Activated T-cell treated with anti-CD3 and anti-CD28 coated beads, Interleukin-2, amount 50 U/mL, for 24 hours (primary cell): Measurements from ENCODE around the gene RAD9A.

Experiments
- DNase-seq: peaks from one replicate; pipeline ENCODE4 v3.0.0-alpha.2; 2020
- H3K27ac Mint-ChIP-seq: 2 replicates; pipeline ENCODE4 v1.8.0; 2020; ENCODE audit warnings: mild to moderate bottlenecking, mixed read lengths
- H3K27me3 Mint-ChIP-seq: 2 replicates; pipeline ENCODE4 v1.8.0; 2020; ENCODE audit warnings: mixed read lengths
- H3K36me3 Mint-ChIP-seq: 2 replicates; pipeline ENCODE4 v1.8.0; 2020; ENCODE audit warnings: low read depth, mixed read lengths
- H3K4me1 Mint-ChIP-seq: 2 replicates; pipeline ENCODE4 v1.8.0; 2020; ENCODE audit warnings: low read depth, mixed read lengths
- H3K4me3 Mint-ChIP-seq: 2 replicates; pipeline ENCODE4 v1.8.0; 2020; ENCODE audit warnings: mild to moderate bottlenecking, moderate library complexity, mixed read lengths
- H3K9me3 Mint-ChIP-seq: 2 replicates; pipeline ENCODE4 v1.8.0; 2020; ENCODE audit warnings: mixed read lengths

RAD9A gene

DNA sequence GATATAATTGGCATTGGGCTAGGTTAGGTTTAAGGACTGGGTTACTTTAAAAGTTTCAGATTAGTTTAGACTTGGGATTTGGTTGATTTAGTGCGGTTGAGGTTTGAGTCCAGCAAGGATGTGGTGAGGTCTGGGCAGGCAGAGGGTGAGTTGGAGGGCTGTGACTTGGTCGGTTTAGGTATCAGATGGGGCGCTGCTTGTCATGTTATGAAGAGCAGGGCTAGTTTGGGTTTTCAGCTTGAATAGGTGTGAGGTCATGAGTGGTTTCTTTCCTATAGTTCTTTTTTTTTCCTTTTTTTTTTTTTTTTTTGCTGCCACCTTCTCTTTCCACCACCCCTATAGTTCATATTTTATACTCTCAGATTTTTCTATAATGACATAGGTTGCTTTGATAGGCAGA is 23.2 kb upstream of the RAD9A start:
- H3K4me3 Mint-ChIP-seq: no peak overlapping the region
- H3K4me1 Mint-ChIP-seq: peaks cover 58% of the 10 kb centered on the region
- H3K27me3 Mint-ChIP-seq: peaks cover 14% of the 10 kb centered on the region
- H3K9me3 Mint-ChIP-seq: no peaks in the 10 kb centered on the region
- no peak for DNase-seq
- no peaks in the 10 kb centered on the region for H3K36me3 Mint-ChIP-seq
- H3K27ac Mint-ChIP-seq: peak overlapping the region; percentile 58

DNA sequence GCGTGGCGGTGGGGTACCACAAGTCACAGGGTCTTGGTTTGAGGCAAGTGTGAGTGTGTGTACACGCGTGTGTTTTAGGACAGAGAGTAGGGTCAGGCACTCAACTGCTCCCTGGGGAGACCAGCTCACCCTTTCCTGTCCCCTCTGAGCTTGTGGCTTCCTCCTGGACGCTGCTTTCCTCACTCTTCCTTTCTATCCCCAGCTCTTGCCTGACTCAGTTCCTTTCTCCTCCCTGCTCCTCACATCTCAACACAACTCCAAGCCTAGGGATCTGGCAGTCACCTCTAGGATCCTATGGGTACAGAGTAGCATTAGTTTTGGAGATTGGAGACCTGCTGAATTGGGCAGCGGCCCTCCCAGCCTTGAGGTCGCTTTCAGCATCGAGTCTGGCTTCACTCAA is 22.5 kb upstream of the RAD9A start:
- Mint-ChIP-seq H3K36me3 (no peaks in the 10 kb centered on the region), H3K4me3 (no peak overlapping the region), H3K27me3 (peaks cover 18% of the 10 kb centered on the region), H3K27ac (peak overlapping the region; percentile 5), H3K4me1 (peaks cover 57% of the 10 kb centered on the region), H3K9me3 (no peaks in the 10 kb centered on the region)
- no peak for DNase-seq

DNA sequence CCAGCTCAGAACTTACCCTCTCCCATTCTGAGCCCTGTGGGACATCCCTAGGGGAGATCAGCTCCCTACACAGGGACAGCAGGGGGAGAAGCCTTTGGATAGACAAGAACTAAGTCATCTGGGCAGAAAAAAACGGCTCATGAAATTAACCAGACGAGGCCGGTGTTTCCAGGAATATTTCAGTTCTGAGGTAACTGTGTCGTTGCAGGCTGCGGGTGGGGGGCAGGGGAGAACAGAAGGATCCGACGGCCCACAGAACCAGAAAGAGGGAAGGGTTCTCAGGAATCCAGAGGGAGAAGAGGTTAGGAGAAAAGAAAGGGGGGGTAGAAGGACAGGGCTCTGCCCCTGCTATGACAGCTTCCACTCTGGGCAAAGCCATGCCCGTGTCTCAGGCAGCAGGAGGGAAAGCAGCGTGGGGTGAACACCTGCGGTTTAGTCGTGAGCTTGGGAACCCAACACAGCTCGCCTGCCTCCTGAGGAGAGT is 21.9 kb upstream of the RAD9A start:
- H3K4me3 Mint-ChIP-seq: no peak overlapping the region
- H3K27me3 Mint-ChIP-seq: peaks cover 24% of the 10 kb centered on the region
- no peak for DNase-seq
- H3K27ac Mint-ChIP-seq: no peak overlapping the region
- no peaks in the 10 kb centered on the region for H3K9me3 Mint-ChIP-seq
- H3K4me1 Mint-ChIP-seq: peaks cover 57% of the 10 kb centered on the region
- no peaks in the 10 kb centered on the region for H3K36me3 Mint-ChIP-seq

DNA sequence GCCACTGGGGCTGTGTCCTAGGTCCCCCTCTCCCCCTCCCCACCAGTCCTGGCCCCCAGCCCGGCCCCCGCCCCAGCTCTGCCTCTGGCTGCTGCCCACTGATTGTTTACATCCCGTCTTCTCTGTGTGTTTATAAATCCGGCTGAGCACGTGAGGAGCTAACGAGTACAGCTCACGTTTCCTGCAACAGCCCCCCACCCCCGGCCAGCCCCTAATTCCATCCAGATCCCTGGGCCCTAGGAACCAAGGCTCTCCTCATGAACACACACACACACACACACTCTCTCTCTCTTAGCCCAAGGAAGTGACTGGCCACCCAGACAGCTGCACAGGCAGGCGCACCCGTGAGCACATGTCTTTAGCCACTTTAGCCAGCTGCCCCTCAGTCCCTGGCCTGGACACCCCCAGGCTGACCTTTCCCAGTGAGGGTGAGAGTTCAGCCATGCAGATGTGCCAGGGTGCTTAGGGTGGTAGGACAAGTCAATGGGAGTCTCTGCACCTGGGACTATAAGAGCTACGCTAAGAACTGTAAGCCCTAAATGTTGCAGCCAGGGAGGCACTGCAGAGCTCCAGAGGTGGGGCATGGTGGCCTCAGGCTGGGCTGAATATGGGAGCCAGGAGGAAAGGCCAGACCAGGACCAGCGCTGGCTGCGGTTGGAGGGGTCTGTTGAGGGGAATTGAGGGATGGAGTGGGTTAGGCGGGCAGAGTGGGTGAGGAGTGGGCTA is 21.3 kb upstream of the RAD9A start:
- H3K27me3 Mint-ChIP-seq: peaks cover 24% of the 10 kb centered on the region
- no peaks in the 10 kb centered on the region for H3K36me3 Mint-ChIP-seq
- H3K9me3 Mint-ChIP-seq: no peaks in the 10 kb centered on the region
- no peak overlapping the region for H3K27ac Mint-ChIP-seq
- H3K4me3 Mint-ChIP-seq: no peak overlapping the region
- DNase-seq: no peak
- peaks cover 55% of the 10 kb centered on the region for H3K4me1 Mint-ChIP-seq

DNA sequence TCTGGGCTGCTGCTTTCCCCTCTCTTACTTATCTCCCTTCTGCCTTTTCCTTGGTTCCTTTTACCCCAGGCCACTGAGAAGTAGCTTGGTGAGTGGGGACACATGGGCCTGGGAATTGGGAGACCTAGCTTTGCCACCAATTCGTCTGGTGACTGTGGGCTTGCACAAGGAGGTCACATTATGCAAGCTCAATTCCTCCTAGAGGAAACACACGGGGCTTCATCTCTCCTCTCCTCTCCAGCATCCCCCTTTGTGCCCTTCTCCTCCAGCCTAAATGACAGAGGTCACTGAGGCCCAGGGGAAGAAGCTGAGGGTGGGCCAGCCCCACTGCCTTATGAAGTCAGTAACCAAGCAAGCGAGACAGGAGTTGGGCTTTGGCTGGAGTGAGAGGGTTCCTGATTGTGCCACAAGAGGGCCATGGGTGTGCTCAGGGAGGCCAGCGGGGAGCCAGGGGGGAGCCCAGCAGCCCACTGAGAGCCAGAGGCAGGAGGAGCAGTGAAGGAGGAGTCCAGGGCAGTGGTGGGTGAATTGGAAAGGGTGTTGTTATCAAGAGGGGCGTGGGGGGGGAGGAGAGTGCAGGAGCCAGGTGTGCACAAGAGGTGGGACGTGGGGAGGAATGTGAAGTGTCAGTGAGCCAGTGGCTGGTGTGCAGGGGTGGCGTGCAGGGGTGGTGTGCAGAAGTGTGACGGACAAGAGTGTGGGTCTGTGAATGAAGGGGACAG is 20.4 kb upstream of the RAD9A start:
- peaks cover 27% of the 10 kb centered on the region for H3K27me3 Mint-ChIP-seq
- no peaks in the 10 kb centered on the region for H3K9me3 Mint-ChIP-seq
- H3K36me3 Mint-ChIP-seq: no peaks in the 10 kb centered on the region
- peaks cover 55% of the 10 kb centered on the region for H3K4me1 Mint-ChIP-seq
- H3K27ac Mint-ChIP-seq: peak overlapping the region; percentile 24
- peak overlapping the region; percentile 66 for H3K4me3 Mint-ChIP-seq
- peak; percentile 50 for DNase-seq

GRCh38 chr11:67371911-67372320 is 19.9 kb upstream of the RAD9A start:
- no peaks in the 10 kb centered on the region for H3K9me3 Mint-ChIP-seq
- DNase-seq: no peak
- H3K27me3 Mint-ChIP-seq: peaks cover 31% of the 10 kb centered on the region
- no peaks in the 10 kb centered on the region for H3K36me3 Mint-ChIP-seq
- H3K27ac Mint-ChIP-seq: peak overlapping the region; percentile 24
- H3K4me3 Mint-ChIP-seq: peak overlapping the region; percentile 66
- peaks cover 55% of the 10 kb centered on the region for H3K4me1 Mint-ChIP-seq

GRCh38 chr11:67372321-67372992 is 19.3 kb upstream of the RAD9A start:
- peaks cover 34% of the 10 kb centered on the region for H3K27me3 Mint-ChIP-seq
- peaks cover 55% of the 10 kb centered on the region for H3K4me1 Mint-ChIP-seq
- peak overlapping the region; percentile 66 for H3K4me3 Mint-ChIP-seq
- no peak for DNase-seq
- H3K27ac Mint-ChIP-seq: no peak overlapping the region
- no peaks in the 10 kb centered on the region for H3K36me3 Mint-ChIP-seq
- H3K9me3 Mint-ChIP-seq: no peaks in the 10 kb centered on the region

- H3K27me3 Mint-ChIP-seq: peaks cover 34% of the 10 kb centered on the region
- peak; percentile 62 for DNase-seq
- no peaks in the 10 kb centered on the region for H3K9me3 Mint-ChIP-seq
- peak within 1 kb of the TSS; percentile 76 for H3K4me3 Mint-ChIP-seq
- no peaks in the 10 kb centered on the region for H3K36me3 Mint-ChIP-seq
- peak within 1 kb of the TSS; percentile 84 for H3K27ac Mint-ChIP-seq
- H3K4me1 Mint-ChIP-seq: peaks cover 50% of the 10 kb centered on the region
These were observed 18.7 kb upstream of the RAD9A start, which contains the start of gene CLCF1 for GRCh38 chr11:67372993-67373647. TSS of gene CLCF1 (minus strand) at chr11:67373598. CDS start at chr11:67373539, 59 bp downstream.

- Mint-ChIP-seq H3K36me3 (no peaks in the 10 kb centered on the region), H3K27me3 (peaks cover 34% of the 10 kb centered on the region)
These were observed 17.9 kb upstream of the RAD9A start for GRCh38 chr11:67373648-67374570.

DNA sequence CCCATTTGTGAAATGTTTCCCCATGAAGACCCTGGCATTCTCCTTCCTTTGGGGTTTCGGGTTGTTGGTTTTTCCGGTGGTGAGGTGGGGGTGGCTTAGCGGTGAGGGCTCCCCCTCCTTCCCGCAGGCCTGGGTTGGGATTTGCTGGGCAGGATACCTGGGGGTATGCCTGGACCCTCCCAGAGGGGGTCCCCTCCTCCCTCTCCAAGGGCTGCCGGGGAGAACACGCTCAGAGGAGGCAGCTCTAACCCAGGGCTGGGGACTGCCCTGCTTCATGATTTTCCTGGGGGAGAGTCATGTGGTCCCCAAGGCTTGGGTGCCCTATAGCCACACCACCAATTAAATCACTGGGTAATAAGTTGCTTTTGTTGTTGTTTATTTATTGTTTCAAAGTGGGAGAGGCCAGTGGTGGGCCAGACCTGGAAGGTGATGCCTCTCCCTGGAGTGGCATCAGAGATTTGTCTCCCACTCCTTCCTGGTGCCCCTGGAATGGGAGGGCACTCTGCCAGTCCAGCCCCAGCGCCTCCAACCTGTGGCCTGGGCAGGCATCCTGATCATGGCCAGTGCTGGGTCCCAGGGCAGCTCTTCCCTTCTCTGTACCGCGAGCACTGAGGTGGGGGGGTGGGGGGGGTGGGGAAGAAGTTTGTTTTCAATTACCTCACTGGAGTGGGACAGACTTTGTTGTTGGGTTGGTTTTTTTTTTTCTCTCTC is 17.1 kb upstream of the RAD9A start:
- Mint-ChIP-seq H3K36me3 (no peaks in the 10 kb centered on the region), H3K27me3 (peaks cover 34% of the 10 kb centered on the region), H3K4me3 (peak overlapping the region; percentile 76), H3K27ac (no peak overlapping the region), H3K4me1 (peaks cover 35% of the 10 kb centered on the region), H3K9me3 (no peaks in the 10 kb centered on the region)
- DNase-seq: no peak

More at GRCh38 chr11:67373648-67374570, 17.9 kb upstream of the RAD9A start:
- peak; percentile 66 for DNase-seq
- Mint-ChIP-seq H3K9me3 (no peaks in the 10 kb centered on the region), H3K27ac (peak overlapping the region; percentile 84), H3K4me3 (peak overlapping the region; percentile 76), H3K4me1 (peaks cover 43% of the 10 kb centered on the region)

GRCh38 chr11:67375320-67376055 is 16.3 kb upstream of the RAD9A start:
- peaks cover 33% of the 10 kb centered on the region for H3K27me3 Mint-ChIP-seq
- H3K9me3 Mint-ChIP-seq: no peaks in the 10 kb centered on the region
- peaks cover 31% of the 10 kb centered on the region for H3K4me1 Mint-ChIP-seq
- DNase-seq: no peak
- no peaks in the 10 kb centered on the region for H3K36me3 Mint-ChIP-seq
- no peak overlapping the region for H3K4me3 Mint-ChIP-seq
- no peak overlapping the region for H3K27ac Mint-ChIP-seq

GRCh38 chr11:67376063-67376820 is 15.5 kb upstream of the RAD9A start:
- Mint-ChIP-seq H3K27me3 (peaks cover 27% of the 10 kb centered on the region), H3K36me3 (no peaks in the 10 kb centered on the region), H3K9me3 (no peaks in the 10 kb centered on the region), H3K4me1 (peaks cover 23% of the 10 kb centered on the region), H3K4me3 (no peak overlapping the region), H3K27ac (no peak overlapping the region)
- no peak for DNase-seq
